PFSK-1 (cell line): ENCODE data around the gene TCIRG1.

Experiments used
- FOXP2 ChIP-seq: optimal IDR thresholded peaks from 2 replicates; pipeline ENCODE3; 2011; ENCODE audit warnings: borderline replicate concordance, control low read depth, inconsistent platforms; ENCODE audit not compliant: insufficient read depth; ENCODE audit errors: extremely low read length, extremely low read depth
- POLR2AphosphoS5 ChIP-seq: IDR thresholded peaks from 2 replicates; pipeline ENCODE4 v1.6.1; 2012; ENCODE audit warnings: low read depth, mild to moderate bottlenecking, control low read depth, low read length, moderate library complexity
- SIN3A ChIP-seq: IDR thresholded peaks from 2 replicates; pipeline ENCODE4 v1.6.1; 2012; ENCODE audit warnings: mild to moderate bottlenecking, low read length, moderate library complexity, borderline replicate concordance; ENCODE audit not compliant: insufficient read depth
- TAF1 ChIP-seq: IDR thresholded peaks from 2 replicates; pipeline ENCODE4 v1.6.1; 2012; ENCODE audit warnings: low read length, control low read depth, borderline replicate concordance; ENCODE audit not compliant: insufficient read depth
- TF ChIP-seq, protein P1 (sequence below), 2 experiments: IDR thresholded peaks; 2 replicates each; pipeline versions ENCODE4 v1.6.1 to v1.8.0; 2011 to 2012; ENCODE audit warnings: low read depth in 2 of 2, low read length in 2 of 2, control low read depth in 1 of 2, inconsistent platforms in 1 of 2, mild to moderate bottlenecking in 1 of 2, moderate library complexity in 1 of 2; ENCODE audit not compliant: insufficient read depth in 1 of 2

DNA sequence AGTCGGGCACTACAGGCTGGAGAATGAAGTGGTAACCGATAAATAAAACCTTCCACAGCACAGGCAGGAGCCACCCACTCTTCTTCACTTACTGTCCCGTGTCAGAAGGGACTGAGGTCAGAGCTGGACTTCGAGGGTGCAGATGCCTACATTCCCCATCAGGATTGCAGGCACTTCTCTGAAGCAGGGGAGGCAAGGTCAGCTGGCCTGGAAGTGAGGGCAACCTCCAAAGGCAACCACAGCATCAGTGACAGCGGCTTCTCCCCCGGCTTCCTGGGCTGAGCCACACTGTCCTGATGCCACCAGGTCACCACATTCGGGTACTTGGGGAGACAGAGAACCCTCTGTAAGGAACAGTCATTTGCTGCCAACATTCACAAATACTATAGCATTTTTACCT is 22.7 kb downstream of the TCIRG1 start:
- TF ChIP-seq TAF1 (no peak), POLR2AphosphoS5 (no peak), SIN3A (no peak), FOXP2 (no peak)
- TF ChIP-seq, protein P1, sequence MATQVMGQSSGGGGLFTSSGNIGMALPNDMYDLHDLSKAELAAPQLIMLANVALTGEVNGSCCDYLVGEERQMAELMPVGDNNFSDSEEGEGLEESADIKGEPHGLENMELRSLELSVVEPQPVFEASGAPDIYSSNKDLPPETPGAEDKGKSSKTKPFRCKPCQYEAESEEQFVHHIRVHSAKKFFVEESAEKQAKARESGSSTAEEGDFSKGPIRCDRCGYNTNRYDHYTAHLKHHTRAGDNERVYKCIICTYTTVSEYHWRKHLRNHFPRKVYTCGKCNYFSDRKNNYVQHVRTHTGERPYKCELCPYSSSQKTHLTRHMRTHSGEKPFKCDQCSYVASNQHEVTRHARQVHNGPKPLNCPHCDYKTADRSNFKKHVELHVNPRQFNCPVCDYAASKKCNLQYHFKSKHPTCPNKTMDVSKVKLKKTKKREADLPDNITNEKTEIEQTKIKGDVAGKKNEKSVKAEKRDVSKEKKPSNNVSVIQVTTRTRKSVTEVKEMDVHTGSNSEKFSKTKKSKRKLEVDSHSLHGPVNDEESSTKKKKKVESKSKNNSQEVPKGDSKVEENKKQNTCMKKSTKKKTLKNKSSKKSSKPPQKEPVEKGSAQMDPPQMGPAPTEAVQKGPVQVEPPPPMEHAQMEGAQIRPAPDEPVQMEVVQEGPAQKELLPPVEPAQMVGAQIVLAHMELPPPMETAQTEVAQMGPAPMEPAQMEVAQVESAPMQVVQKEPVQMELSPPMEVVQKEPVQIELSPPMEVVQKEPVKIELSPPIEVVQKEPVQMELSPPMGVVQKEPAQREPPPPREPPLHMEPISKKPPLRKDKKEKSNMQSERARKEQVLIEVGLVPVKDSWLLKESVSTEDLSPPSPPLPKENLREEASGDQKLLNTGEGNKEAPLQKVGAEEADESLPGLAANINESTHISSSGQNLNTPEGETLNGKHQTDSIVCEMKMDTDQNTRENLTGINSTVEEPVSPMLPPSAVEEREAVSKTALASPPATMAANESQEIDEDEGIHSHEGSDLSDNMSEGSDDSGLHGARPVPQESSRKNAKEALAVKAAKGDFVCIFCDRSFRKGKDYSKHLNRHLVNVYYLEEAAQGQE (IDR thresholded peaks at IDR 0.05; ENCODE audit: insufficient read depth in 1 of 2, low read depth in 2 of 2, low read length in 2 of 2), result no peak
